ENCODE data around the gene NOTUM.

The NOTUM gene

DNA sequence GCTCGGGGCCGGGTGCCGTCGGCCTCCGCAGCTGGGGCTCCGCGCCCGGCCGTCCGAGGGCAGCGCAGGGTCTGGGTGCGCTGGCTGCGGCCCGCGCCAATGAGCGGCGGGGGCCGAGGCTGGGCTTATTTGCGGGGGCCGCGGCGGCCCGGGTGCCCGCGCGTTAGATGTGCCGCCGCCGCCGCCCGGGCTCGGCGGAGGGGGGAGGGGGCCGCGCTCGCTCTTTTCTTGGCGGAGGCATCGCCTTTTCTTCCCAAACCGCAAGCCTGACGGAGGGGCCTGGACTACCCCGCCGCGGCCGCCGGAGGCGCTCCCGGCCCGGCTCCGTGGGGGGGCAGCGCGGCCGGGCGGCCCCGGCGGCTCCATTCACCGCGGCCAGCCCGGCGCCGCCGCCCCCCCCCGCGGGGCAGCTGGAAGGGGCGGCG, at the start of gene NOTUM:
TSS of gene NOTUM (minus strand) at position 101 of the 425 bp plus-strand sequence. CDS start 278 bp downstream, outside the sequence.
- no peak within 1 kb of the TSS for H3K27ac ChIP-seq
- DNase-seq (ENCODE audit: low read depth, low spot score) = no peak

DNA sequence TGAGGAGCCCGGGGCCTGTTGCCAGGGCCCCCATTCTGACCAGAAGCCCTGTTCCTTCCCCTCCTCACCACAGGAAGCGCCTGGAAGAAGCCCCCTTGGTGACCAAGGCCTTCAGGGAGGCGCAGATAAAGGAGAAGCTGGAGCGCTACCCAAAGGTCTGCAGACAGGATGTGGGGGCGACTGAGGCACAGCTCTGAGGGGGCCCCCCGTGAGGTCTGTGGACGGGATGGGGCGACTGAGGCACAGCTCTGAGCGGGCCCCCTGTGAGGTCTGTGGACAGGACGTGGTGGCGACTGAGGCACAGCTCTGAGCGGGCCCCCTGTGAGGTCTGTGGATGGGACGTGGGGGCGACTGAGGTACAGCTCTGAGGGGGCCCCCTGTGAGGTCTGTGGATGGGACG, 48.4 kb upstream of the NOTUM start:
- H3K27ac ChIP-seq = no peak overlapping the region
- no peak for DNase-seq (ENCODE audit: low read depth, low spot score)

DNA sequence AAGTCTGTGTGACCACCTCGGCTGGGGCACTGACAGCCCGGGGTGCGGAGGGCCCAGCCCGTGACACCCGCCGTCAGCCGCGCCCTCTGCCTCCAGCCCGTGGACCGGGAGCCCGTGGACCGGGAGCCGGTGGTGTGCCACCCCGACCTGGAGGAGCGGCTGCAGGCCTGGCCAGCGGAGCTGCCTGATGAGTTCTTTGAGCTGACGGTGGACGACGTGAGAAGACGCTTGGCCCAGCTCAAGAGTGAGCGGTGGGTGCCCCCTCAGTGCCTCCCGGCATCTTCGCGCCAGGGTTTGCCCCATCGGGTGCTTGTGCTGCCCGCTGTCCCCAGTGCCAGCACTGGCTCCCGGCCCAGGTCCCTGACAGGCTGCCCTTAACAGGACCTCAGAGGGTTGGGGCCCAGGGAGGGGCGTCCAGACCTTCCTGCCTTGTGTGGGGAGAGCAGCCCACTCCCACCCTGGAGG, 48.0 kb upstream of the NOTUM start:
- H3K27ac ChIP-seq = no peak overlapping the region
- DNase-seq (ENCODE audit: low read depth, low spot score) = no peak

DNA sequence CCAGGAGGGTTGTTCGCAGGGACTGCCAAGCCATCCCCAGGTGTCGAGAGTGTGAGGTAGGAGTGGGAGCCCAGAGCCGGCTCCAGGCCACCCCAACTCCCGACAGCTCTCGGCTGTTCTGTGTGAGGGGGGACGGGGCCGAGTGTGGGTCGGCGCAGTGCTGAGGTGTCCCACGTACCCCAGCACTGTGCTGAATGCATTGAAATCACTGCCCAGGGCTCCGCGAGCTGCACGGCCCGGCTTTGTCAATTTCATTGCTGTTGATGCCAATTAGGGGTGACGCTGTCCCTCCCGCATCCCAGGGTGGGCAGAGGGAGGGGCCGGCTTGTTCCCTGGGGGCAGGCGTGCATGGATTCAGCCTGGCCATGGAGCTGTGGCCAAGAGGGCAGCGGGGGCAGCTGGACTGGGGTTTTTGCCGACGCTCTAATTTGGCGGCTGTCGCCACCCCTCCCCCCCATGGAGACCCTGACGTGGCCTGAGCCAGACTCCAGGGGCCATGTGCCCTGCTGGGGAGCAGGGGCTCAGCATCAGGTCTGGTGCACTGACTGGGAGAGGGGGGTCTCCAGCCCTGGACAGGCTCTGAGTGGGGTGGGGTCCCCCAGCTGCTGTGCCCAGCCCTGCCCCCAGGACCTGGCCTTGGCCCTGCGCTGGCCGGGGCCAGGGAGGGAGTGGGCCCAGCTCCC, 47.4 kb upstream of the NOTUM start:
- no peak overlapping the region for H3K27ac ChIP-seq
- DNase-seq (ENCODE audit: low read depth, low spot score) = no peak

DNA sequence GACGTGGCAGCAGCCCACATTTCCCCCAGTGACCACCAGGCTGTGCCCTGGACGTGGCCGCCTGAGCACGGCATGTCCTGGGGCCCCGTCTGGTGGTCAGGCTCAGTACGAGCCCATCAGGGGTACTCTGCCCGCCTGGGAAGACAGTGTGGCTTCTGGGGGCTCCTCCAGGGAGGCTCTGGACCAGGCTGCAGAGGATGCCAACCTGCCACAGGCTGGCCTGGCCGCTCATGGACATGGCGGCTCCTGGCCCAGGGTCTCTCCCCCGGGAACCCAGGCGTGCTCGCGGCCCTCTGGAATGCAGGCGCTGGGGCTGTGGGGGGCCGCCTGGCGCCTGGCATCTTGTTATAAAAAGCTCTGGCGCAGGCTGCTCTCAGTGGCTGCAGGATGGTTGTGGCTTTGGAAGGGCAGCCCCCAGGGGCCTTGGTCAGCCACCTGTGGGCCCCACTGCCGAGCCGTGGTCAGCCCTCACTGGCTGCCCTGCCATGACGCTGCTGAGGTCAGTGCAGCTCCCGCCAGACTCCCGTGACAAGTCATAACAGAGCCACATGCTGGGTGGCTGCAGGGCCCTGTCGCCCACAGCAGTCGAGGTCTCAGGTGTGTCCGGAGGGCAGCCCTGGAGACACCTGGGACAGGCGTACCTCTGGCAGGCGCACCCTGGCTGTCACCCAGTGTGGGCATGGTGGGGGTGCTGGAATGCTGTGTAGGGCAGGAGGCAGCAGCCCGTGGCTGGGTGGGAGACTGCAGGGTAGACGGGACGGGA, 46.7 kb upstream of the NOTUM start:
- DNase-seq (ENCODE audit: low read depth, low spot score) = no peak
- H3K27ac ChIP-seq = no peak overlapping the region

DNA sequence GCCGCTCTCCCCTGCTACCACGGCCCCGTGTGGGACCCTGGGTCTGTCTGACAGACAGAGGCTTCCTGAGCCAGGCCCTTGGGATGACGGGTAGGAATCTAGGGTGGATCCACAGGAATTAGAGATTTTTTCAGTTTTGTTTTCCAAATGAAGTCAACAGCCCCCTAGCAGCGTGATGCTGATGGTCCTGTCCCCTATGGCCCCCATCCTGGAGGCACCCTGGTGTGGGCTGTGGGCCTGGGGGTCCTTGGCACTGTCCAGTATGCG, 46.2 kb upstream of the NOTUM start:
- DNase-seq (ENCODE audit: low read depth, low spot score) = no peak
- no peak overlapping the region for H3K27ac ChIP-seq

DNA sequence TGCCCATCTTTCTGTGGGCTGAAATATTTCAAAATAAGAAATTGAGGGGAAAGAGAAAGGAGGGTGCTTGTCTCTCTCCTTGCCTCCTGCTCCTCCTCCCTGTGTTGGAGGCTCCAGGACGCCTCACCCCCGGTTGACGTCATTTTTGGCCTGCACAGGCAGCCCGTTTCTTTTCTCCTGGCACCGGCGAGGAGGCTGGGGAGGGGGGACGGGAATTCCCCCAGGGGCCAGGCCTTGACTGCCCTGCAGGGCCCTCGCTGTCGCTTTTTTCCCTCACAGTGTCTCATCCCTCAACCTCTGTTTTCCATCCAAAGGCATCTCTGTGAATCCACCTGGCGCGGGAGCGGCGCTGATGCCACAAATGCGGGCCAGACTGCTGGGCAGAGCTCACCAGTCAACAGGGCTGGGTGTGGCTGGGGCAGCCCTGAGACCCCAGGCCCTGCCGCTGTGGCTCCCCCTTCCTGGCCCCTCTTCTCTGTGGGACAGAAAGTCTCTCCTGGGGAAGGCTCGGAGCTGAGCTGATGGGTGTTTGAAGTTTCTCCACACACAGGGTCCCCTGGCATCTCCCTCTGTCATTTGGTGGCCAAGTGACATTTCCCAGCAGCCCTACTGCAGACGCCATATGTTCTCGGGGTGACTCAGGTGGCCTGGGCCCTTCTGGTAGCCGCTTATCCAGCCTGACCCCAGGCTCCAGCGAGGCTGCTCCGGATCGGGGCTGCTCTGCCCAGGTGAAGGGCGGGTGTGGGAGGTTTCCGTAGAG, 45.7 kb upstream of the NOTUM start:
- no peak overlapping the region for H3K27ac ChIP-seq
- no peak for DNase-seq (ENCODE audit: low read depth, low spot score)

DNA sequence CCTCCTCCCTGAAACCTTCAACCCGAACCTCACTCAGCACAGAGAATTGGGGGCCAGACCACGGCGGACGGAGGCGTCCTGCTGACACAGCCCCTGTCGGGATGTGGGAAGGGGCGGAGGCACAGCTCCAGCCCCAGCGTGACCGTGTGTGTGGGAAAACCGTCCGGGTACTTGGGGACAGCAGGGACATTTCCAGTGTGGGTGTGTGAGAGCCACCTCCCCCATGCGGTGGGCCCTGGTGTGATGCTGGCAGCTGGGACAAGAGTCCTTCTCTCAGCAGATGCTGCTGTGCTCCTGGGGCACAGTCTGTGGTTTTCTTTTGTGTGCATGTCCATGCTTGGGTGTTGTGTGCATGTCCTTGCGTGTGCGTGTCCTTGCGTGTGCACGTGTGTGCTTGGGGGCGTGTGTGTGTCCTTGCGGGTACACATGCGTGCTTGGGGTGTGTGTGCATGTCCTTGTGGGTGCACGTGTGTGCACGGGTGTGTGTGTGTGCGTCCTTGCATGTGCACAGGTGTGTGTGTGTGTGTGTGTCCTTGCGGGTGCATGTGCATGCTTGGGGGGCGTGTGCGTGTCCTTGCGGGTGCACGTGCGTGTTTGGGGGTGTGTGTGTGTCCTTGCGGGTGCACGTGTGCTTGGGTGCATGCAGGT, 44.8 kb upstream of the NOTUM start:
- DNase-seq (ENCODE audit: low read depth, low spot score) = no peak
- no peak overlapping the region for H3K27ac ChIP-seq

DNA sequence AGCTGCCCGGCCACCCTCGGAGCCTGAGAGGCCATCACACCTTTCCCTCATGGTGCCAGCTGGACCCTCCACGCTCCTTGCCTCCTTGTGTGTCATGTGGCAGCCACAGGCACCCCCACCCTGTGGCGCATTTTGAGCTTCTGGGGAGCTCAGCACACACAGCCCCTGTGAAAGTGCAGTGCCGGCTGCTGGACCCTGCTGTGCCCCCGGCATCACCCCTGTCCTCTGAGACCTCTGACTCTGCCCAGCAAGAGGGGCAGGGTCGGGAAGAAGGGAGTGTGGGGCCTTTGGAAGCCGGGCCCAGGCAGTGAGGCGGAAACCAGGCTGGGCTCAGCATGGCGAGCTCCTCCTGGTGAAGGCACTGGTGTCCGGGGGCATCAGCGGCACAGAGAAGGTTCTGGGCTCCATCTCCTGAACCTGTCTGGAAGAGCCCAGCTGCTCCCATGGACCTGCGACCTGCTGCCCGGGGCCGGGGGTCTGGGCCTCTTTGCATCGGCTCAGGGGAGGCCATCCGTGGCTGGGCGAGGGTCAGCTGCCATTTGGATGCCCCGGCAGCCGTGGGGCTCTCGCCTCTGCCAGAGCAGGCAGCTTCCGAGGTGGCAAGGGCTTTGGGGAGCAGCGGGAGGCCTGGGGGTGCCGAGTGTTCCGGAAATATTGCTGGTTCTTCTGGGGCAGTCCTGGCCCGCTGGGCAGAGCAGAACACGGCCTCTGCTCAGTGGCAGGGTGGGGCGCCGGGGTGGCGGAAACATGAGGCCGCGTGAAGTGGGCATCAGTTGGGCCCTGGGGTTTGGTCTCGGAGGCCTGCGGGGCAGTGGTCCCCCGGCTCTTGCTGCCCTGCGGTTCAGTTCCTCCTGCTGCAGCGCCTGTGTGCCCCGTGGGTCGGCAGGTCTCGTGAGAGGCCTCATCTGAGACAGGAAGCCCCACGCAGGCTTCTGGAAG, 43.8 kb upstream of the NOTUM start:
- DNase-seq (ENCODE audit: low read depth, low spot score) = no peak
- no peak overlapping the region for H3K27ac ChIP-seq

DNA sequence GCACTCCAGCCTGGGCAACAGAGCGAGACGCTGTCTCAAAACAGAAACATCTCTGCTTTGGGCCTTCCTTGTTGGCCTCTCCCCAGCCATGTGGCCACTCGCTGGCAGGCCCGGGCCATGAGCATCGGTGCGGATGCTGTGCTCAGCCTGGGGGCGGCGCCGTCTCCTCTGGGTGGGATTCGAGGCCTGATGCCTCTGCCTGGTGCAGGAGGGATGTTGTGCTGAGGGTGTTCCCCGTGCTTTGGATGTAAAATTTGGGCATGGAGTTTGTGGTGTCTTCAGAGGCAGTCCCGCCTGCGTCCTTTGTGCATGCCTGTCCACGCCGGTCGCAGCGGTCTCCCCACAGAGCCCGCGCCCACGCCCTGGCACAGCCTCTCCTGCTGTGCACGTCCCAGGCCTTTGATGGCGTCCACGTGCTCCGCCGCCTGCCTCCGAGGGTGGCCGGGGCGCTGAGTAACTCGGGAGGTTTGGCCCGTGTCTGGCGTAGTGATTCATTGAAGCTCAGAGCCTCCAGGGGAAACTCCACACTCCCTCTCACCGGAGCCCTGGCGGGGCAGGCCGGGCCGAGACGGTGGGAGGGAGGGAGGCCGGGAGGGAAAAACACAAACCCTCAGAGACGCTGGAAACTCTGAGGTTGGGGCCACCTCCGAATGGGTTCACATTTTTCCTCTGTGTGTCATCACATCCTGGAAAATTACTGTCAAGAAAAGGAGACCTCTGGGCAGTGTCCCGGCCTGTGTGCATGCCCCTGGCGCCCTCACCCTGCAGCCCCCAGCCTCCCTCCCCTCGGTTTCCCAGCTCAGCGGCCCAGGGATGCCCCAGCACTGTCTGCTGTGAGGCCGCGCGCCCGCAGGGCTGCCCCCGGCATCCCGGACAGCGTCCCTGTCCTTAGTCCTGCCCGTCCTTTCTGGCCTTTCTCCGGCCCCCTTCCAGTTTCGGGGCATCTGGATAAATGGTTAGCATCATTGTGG, 42.7 kb upstream of the NOTUM start:
- DNase-seq (ENCODE audit: low read depth, low spot score) = peak; percentile 59
- no peak overlapping the region for H3K27ac ChIP-seq

DNA sequence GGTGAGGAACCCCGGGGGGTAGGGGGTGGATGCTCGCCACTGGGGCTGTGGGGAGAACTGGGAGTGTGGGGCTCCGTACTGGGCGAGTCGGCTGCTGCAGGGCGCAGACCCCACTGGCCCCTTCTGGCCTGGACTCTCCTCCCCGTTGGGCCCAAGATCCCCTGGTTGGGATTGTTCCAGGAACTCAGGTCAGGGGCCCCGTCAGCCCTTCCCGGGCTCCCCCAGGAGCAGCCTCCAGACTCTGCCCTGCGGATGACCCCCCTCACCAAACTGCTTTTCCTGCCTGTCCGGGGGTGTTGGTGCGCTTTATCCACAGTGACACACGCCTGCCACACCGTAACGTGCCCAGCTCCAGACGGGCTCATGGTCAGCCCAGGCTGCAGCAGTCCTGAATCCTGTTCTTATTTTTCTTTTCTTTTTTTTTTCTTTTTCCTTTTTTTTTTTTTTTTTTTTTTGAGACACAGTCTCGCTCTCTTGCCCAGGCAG, 40.6 kb upstream of the NOTUM start:
- H3K27ac ChIP-seq = no peak overlapping the region
- DNase-seq (ENCODE audit: low read depth, low spot score) = no peak

DNA sequence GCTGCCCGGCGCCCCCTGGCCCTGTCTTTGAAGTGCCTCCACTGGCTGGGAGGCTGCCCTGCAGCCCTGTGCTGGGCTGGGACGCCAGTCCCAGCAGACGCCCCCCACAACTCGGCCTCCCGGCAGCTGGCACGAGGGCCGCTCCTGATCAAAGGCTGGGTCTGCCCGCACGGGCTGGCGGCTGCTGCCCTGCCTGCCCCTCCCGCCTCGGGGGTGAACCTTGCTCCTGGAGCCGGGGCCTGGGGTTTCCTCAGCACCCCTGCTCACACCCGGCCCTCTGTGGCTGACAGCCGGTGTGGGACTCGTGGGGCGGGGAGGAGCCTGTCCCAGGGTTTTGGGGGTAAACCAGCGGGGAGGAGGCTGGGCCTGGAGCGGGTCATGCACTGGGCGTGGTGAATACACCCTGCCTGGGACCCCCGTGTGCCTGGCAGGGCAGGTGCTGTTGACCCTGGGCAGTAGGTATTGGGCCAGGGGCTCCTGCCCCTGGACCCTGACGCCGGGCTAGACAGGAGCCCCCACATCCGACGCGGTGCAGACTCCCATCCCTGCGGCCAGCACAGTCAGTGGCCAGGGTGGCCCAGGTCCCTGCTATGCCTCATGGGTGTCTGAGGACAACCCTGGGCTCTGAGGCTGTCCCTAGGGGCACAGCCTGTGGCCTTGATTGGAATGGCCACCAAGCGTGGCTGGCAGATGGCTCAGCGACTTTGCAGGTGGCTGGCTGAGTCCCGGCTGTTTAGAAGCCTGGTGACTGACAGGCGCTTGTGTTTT, 40.0 kb upstream of the NOTUM start:
- H3K27ac ChIP-seq = no peak overlapping the region
- DNase-seq (ENCODE audit: low read depth, low spot score) = no peak

DNA sequence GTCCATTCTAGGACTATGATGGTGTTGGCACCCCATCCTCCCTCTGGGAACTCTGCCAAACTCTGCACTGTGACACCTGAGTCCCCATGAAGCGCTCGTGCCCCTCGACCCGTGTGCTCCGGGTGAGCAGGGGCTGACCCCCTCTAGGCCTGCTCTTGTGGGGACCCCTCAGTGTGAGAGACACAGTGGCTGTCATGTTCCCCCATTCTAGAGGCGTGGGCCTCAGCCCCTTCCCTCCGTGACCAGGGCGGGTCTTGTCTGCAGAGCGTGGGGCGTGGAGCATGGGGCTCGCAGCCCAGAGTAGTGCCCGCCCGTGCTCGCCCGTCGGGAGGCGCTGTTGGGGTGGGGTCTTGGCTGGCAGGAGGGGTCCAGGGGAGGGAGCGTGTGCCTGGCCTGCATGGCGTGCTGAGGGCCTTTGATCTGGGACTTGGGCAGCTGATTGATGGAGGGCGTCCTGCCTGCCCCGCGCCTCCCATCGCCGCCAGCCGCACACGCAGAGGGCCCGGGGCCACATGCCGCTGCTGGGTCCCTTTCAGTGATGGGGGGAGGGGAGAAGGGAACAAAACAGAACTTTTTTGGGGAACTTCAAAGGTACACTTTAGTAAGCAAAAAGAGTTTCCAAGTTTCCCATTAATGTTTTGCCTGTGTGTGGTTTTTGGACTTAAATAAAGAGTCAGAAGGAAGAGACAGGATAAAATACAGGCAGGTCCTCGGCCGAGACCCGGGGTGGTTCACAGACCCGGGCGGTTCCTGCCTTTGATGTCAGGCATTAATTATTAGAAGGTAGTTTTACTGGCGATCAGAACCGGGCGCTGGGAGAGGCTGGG, 39.2 kb upstream of the NOTUM start:
- no peak overlapping the region for H3K27ac ChIP-seq

DNA sequence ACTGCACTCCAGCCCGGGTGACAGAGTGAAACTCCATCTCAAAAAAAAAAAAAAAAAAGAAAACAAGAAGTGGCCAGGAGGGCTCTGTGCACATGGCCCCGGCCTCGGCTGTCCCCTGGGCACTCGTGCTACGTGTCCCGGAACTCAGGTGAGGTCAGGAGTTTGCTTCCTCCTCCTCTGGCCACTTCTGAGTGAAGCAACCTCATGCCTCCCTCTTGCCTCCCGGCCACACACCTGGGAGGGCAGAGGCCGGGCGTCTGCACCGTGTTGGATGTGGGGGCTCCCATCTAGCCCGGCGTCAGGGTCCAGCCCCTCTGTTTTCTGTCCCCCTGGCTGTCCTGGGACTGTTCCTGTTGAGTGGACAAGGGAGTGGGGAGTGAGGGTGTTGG, 38.6 kb upstream of the NOTUM start:
- no peak for DNase-seq (ENCODE audit: low read depth, low spot score)
- H3K27ac ChIP-seq = no peak overlapping the region

More for the DNA sequence above, 39.2 kb upstream of the NOTUM start:
- no peak for DNase-seq (ENCODE audit: low read depth, low spot score)

DNA sequence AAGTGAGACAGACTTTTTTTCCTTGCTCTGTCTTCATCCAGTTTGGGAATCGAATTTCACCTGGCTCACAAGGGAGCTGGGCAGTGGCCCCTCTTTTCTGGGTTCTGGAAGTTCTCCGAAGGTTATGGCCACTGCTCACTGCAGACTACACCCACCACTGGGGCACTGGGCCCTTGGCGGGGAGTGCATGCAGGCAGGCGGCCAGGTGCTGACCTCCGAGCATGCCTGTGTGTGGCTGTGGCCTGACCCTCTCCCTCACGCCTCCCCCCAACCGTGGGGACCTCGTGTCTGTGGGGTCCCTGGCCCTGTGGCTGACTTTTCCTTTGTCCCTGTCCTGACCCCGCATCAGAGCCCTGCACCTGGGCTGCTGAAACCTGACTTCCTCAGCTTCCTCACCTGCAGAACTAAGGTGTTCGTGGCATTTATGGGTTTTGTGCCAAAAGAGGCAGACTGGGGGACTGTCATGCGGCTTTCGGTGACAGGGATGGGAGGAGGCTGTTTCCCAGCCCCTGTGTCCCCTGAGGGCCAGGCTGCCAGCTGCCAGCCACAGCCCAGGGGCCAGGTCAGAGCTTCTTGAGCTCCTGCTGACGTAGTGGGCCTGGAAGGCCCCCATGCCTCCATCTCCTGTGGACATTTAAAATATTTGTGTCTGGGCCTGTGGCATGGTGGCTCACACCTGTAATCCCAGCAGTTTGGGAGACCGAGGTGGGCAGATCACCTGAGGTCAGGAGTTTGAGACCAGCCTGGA, 37.9 kb upstream of the NOTUM start:
- no peak overlapping the region for H3K27ac ChIP-seq
- no peak for DNase-seq (ENCODE audit: low read depth, low spot score)

DNA sequence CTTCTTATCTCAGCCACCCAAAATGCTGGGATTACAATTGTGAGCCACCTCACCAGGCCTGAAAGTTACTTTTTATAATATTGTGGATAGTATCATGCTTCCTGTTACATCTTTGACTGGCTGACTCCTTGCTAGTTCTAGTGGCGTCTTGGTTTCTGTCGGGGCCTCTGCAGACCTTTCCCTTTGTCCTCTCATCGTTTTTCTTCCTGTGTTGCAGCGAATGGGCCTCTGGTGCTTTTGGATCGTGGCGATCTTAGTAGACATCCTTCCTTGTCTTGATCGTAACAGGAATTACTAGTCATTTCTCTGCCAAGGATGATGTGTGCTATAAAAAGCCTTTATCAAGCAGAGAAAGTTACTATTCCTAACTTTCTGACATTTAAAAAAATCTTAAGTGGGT, 37.2 kb upstream of the NOTUM start:
- H3K27ac ChIP-seq = no peak overlapping the region
- no peak for DNase-seq (ENCODE audit: low read depth, low spot score)
